Measurements from ENCODE around the gene ARRB2.
"Not testable (repeated sequence)": the region's sequence is repeated elsewhere in the genome, so short reads cannot be mapped to it uniquely, and the experiment has no call there.

- TF ChIP-seq CTCF (IDR thresholded peaks at IDR 0.05; ENCODE audit: poor library complexity, severe bottlenecking); POLR2AphosphoS5 (IDR thresholded peaks at IDR 0.05); SMC3 (conservative IDR thresholded peaks at IDR 0.05; ENCODE audit: poor library complexity); TAF1 (IDR thresholded peaks at IDR 0.05; ENCODE audit: low read depth): not testable (repeated sequence)
Observed at GRCh38 chr17:4714340-4715062, 4.1 kb downstream of the ARRB2 start.

Data from neural cell (in vitro differentiated cells).